GM06990 (cell line): ENCODE data around the gene CCND1.

Experiments used
- DNase-seq: peaks from one replicate; pipeline ENCODE4 v3.0.0-alpha.2; 2011; ENCODE audit not compliant: insufficient read length; ENCODE audit errors: extremely low read depth
- H3K27me3 ChIP-seq: replicated peaks from 2 replicates; pipeline ENCODE4 v1.6.0; 2011; ENCODE audit warnings: low read length; ENCODE audit not compliant: control insufficient read depth, insufficient read depth
- H3K36me3 ChIP-seq: 2 replicates; pipeline ENCODE4 v1.5.1; 2011; ENCODE audit warnings: low read length; ENCODE audit not compliant: control insufficient read depth, insufficient read depth
- H3K4me3 ChIP-seq: replicated peaks from 2 replicates; pipeline ENCODE4 v1.5.1; 2011; ENCODE audit warnings: low read depth, mild to moderate bottlenecking, control low read depth, low read length
- TF ChIP-seq, protein P1 (sequence below): IDR thresholded peaks from 2 replicates; pipeline ENCODE4 v1.5.1; 2011; ENCODE audit warnings: low read length, control low read depth, mild to moderate bottlenecking, inconsistent platforms; ENCODE audit not compliant: insufficient read depth, poor library complexity, severe bottlenecking

The CCND1 gene

DNA sequence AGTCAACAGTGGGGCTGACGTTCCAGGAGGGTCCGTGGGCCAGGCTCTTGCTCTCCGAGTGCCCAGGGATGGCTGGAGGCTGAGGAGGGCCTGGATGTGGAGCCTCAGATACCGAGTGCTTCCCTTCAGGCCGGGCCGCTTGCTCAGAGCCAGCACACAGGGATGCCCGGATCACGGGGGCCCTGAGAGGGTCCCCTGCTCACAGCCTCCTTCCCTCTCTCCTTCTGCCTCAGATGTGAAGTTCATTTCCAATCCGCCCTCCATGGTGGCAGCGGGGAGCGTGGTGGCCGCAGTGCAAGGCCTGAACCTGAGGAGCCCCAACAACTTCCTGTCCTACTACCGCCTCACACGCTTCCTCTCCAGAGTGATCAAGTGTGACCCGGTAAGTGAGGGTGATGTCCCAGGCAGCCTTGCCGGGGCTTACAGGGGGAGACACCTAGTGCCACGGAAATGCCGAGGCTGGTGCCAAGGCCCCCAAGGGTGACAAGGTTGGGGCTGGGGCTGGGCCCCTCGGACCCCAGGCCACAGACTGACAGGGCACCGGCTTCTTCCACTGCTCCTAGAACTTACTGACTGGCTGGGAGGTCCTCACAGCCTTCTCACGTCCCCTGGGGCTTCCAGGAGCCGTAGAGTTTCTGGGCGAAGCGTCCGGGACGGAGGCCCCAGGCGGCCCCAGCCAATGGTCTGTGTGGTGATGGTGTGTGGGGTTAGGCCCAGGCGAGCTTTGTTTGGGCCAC lies 7.0 kb downstream of the CCND1 start:
- no peak for DNase-seq
- Histone ChIP-seq H3K27me3 (no peaks in the 10 kb centered on the region), H3K36me3 (no peaks in the 10 kb centered on the region), H3K4me3 (no peak overlapping the region)
- TF ChIP-seq, protein P1, sequence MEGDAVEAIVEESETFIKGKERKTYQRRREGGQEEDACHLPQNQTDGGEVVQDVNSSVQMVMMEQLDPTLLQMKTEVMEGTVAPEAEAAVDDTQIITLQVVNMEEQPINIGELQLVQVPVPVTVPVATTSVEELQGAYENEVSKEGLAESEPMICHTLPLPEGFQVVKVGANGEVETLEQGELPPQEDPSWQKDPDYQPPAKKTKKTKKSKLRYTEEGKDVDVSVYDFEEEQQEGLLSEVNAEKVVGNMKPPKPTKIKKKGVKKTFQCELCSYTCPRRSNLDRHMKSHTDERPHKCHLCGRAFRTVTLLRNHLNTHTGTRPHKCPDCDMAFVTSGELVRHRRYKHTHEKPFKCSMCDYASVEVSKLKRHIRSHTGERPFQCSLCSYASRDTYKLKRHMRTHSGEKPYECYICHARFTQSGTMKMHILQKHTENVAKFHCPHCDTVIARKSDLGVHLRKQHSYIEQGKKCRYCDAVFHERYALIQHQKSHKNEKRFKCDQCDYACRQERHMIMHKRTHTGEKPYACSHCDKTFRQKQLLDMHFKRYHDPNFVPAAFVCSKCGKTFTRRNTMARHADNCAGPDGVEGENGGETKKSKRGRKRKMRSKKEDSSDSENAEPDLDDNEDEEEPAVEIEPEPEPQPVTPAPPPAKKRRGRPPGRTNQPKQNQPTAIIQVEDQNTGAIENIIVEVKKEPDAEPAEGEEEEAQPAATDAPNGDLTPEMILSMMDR: no peak

DNA sequence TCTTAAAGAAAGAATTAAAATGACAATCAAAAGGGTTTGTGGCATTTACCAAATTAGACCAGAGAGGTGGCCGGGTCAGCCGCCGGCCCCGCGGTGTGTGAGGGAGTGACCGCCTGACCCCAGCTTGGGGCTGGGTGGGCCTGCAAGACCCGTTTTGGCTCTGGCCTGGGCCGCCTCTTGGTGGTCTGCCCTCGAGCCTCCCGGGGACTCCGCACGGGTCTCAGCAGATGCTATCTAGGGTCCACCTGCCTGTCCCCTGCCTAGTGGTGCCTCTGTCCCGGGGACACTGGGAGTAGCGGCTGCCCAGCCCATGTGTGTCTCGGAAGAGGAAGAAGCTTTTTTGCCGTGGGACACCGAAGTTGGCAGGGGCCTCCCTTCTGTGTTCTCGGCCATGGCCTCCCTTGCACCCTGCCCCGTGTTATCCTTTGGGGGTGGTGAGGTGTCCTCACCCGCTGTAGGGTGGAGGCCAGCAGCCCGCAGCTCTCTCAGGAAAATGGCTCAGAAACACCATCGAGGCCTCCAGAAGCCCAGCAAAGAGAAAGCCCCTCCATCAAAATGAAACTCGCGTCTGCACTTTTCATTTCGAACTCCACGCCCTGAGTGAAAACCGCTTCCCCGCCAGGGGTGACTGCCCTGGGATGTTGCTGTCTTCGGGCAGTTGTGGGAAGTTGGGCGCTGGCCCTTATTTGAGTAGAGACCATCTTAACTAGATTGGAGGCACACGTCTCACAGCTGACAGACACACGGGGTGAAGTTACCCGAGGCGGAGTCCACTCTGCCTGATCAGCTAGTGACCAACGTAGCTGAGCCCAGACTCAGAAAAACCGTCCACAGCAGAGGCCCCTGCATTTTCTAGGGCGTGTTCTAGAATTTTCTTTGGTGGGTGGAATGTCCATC lies 8.0 kb downstream of the CCND1 start:
- Histone ChIP-seq H3K36me3 (no peaks in the 10 kb centered on the region), H3K27me3 (no peaks in the 10 kb centered on the region), H3K4me3 (no peak overlapping the region)
- TF ChIP-seq, protein P1: no peak
- no peak for DNase-seq

DNA sequence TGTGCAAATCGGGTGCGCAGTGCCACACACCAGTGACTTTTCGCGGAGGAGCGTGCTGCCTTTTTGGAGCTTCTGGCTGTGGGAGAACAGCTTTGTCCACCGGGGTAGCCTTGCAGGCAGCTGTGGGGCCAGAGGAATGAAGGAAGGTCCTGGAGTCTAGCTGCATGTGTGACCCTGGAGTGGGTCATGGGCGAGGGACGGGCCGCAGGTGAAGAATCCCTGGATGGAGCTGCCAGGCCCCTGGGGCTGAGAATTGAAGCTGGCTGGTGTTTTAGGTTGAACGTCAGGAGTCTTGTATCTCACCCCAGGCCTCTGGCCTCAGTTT lies 8.6 kb downstream of the CCND1 start:
- TF ChIP-seq, protein P1: no peak
- Histone ChIP-seq H3K27me3 (no peaks in the 10 kb centered on the region), H3K36me3 (no peaks in the 10 kb centered on the region), H3K4me3 (no peak overlapping the region)
- DNase-seq: no peak

DNA sequence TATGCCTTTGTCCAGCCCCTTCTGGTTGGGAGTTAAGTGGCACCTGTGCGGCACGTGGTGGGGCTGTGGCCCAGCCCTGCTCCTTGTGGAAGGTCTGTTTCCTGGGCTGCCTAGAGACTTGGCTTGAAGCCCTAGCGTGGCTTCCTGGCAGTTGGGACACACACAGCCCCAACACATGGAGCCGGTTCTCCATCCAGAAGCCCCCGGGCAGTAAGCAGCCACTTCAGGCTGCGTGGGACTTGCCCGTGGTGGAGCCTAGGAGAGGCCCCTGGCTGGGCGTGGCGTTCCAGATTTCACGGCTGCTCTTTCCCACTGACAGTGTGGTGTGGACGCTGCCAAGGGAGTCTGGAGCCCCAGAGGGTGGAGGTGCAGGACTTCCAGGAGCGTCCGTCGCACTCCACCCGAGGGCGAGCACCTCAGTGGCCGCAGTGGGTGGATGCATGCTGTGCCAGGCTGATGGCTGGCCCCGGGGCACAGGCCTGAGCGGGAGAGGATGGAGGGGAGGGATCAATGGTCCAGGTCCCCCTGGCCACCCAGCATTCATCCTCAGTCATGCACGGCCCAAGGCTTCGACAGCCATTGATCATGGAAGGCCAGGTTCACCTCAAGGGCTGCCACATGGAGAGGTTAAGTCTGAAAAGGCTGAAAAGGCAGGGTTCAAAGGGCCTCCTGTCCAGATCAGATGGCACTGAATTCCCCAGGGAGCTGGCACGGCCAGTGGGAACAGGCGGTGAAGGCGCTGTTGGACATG lies 9.3 kb downstream of the CCND1 start:
- no peaks in the 10 kb centered on the region for H3K27me3 ChIP-seq

DNA sequence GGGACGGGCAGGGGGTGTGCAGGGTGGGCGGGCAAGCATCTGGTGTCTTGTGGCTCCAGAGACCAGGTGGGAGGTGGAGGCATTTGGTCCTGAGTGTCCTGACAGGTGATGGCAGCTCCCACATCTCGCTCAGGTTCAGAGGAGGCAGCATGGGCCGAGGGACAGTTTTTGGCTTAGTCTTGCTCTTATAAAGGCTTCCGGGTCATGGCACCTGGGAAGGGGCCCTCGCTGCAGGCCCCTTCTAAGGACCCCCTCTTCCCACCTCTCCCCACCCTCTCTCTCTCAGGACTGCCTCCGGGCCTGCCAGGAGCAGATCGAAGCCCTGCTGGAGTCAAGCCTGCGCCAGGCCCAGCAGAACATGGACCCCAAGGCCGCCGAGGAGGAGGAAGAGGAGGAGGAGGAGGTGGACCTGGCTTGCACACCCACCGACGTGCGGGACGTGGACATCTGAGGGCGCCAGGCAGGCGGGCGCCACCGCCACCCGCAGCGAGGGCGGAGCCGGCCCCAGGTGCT lies 9.9 kb downstream of the CCND1 start:
- DNase-seq: no peak
- TF ChIP-seq, protein P1: no peak
- Histone ChIP-seq H3K27me3 (no peaks in the 10 kb centered on the region), H3K36me3 (no peaks in the 10 kb centered on the region), H3K4me3 (no peak overlapping the region)

More for the DNA sequence above, 9.3 kb downstream of the CCND1 start:
- no peak overlapping the region for H3K4me3 ChIP-seq
- no peak for DNase-seq
- H3K36me3 ChIP-seq: no peaks in the 10 kb centered on the region
- TF ChIP-seq, protein P1: no peak
